ENCODE results near the gene MKNK2. TPM values are rescaled to one million over a fixed set of nuclear protein-coding genes. Genes with fewer than 3 reads are reported as not detected.

The MKNK2 gene
- total and polyA plus RNA-seq, 2 of the 13 experiments (the other 11 are each of a cell fraction or from before 2014, with no cell fraction given) = 44.9 to 112 TPM

- TF ChIP-seq PLSCR1 (CRISPR knock-in tag; IDR thresholded peaks at IDR 0.05; ENCODE audit: borderline replicate concordance) = no peak; the same call in 1 of the 2 replicates
- TF ChIP-seq ZBTB46 (CRISPR knock-in tag; IDR thresholded peaks at IDR 0.05; ENCODE audit: borderline replicate concordance) = no peak
- TF ChIP-seq ZNF570 (CRISPR knock-in tag; IDR thresholded peaks at IDR 0.05; ENCODE audit: borderline replicate concordance) = no peak
- no peak for TF ChIP-seq PPARG (CRISPR knock-in tag; conservative IDR thresholded peaks at IDR 0.05)
- TF ChIP-seq ZNF235 (CRISPR knock-in tag; IDR thresholded peaks at IDR 0.05; ENCODE audit: borderline replicate concordance) = no peak
- TF ChIP-seq ZNF34 (CRISPR knock-in tag; IDR thresholded peaks at IDR 0.05; ENCODE audit: borderline replicate concordance) = no peak
- 0 out of 2 replicates have a peak, but pooled peaks have one; percentile 32 for TF ChIP-seq SP4 (CRISPR knock-in tag; IDR thresholded peaks at IDR 0.05)
- no peak for TF ChIP-seq ZNF546 (CRISPR knock-in tag; conservative IDR thresholded peaks at IDR 0.05)
- TF ChIP-seq ZNF446 (CRISPR knock-in tag; IDR thresholded peaks at IDR 0.05) = no peak
- no peak; the same call in 1 of the 2 replicates for TF ChIP-seq POGK (CRISPR knock-in tag; conservative IDR thresholded peaks at IDR 0.05)
- TF ChIP-seq ZNF430 (CRISPR knock-in tag; IDR thresholded peaks at IDR 0.05) = peak; percentile 74; the same call in 1 of the 2 replicates
- TF ChIP-seq KLF15 (CRISPR knock-in tag; IDR thresholded peaks at IDR 0.05; ENCODE audit: borderline replicate concordance) = no peak
- no peak for TF ChIP-seq SRSF9 (IDR thresholded peaks at IDR 0.05; ENCODE audit: borderline replicate concordance, insufficient read depth, low read depth, low read length, poor library complexity, severe bottlenecking)
- TF ChIP-seq GMEB2 (CRISPR knock-in tag; IDR thresholded peaks at IDR 0.05; ENCODE audit: low read depth) = no peak
- no peak for TF ChIP-seq DMTF1 (CRISPR knock-in tag; IDR thresholded peaks at IDR 0.05)
- no peak for TF ChIP-seq ZNF335 (CRISPR knock-in tag; IDR thresholded peaks at IDR 0.05)
- no peak; the same call in 1 of the 2 replicates for TF ChIP-seq MEF2D (CRISPR knock-in tag; IDR thresholded peaks at IDR 0.05)
- no peak; the same call in 1 of the 2 replicates for TF ChIP-seq ZNF558 (CRISPR knock-in tag; IDR thresholded peaks at IDR 0.05; ENCODE audit: borderline replicate concordance)
- no peak for TF ChIP-seq THAP7 (CRISPR knock-in tag; IDR thresholded peaks at IDR 0.05)
Measured at GRCh38 chr19:2064788-2065524, 13.9 kb upstream of the MKNK2 start (continued).

All from HepG2 (cell line).